LNCAP (cell line): ENCODE data around the gene CDC14B.
A peak's percentile ranks its signal among the peaks of the same experiment; 100 is the strongest.

ENCODE experiments used
- TF ChIP-seq, protein P1 (sequence below): fragments of 450-650 bp; IDR thresholded peaks from 2 replicates; pipeline ENCODE4 v1.5.1; 2017; ENCODE audit warnings: mild to moderate bottlenecking

The CDC14B gene

DNA sequence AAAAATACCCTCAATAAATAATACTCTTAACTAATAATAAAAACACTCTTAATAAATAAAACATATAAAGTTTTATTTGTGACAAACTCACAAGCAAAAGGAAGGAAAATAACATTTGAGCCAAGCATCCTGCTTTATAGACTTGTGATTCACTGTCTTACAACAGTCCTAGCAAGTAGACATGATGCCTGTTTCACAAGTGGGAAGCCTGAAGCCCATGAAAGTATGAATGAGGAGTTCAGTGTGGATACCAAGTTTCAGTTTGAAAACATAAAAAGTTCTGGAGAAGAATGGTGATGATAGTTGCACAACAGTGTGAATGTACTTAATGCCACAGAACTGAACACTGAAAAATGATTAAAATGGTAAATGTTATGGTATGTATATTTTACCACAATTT lies 158.8 kb downstream of the CDC14B start:
- TF ChIP-seq, protein P1, sequence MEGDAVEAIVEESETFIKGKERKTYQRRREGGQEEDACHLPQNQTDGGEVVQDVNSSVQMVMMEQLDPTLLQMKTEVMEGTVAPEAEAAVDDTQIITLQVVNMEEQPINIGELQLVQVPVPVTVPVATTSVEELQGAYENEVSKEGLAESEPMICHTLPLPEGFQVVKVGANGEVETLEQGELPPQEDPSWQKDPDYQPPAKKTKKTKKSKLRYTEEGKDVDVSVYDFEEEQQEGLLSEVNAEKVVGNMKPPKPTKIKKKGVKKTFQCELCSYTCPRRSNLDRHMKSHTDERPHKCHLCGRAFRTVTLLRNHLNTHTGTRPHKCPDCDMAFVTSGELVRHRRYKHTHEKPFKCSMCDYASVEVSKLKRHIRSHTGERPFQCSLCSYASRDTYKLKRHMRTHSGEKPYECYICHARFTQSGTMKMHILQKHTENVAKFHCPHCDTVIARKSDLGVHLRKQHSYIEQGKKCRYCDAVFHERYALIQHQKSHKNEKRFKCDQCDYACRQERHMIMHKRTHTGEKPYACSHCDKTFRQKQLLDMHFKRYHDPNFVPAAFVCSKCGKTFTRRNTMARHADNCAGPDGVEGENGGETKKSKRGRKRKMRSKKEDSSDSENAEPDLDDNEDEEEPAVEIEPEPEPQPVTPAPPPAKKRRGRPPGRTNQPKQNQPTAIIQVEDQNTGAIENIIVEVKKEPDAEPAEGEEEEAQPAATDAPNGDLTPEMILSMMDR = no peak

DNA sequence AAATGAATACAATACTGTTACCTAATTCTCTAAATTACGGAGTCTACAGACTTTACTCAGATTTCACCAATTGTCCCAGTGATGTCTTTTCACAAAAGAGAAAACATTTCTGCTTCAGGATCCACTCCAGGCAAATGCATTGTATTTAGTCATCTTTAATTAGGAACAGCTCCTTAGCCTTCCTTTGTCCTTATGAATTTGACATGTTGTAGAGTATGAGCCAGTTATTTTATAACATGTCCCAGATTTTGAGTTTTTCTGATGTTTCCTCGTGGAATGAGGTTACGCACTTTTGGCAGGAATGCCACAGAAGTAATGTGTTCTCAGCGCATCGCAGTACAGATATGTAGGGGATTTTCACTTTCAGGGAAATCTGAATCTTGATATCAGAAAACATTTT lies 159.2 kb downstream of the CDC14B start:
- TF ChIP-seq, protein P1 = no peak

DNA sequence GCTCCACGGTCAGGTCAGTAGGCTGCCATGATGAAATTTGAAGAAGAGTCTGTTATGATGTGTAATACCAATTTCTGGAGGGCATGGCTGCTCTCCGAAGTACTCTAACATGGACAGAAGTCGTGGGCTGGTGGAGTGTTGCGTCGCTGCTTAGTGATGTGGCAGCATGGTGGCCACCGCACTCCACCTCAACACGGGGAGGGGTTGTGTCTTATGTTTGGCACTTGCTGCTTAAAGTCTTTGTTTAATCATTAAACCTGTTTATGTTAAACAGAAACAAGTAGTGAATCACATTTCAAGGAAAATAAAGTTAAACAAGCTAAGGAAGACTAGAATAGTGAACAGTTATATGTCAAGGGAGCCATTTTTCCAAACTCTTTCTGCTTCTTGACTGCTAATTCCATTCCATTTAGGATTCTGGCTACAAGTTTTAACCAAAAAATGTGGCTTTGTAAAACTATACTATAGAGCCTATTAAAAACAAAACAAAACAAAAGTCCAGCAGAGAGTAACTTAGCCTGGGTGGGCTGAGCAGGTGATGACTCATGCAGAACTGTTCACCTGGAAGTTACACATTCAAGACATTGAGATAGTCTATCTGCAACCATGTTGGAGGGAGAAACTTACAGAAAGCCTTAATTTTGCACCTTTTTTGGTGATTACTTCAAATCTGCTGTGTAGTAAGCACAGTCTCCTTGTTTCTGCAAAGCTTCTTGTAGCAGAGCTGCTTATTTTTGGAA lies 160.2 kb downstream of the CDC14B start:
- TF ChIP-seq, protein P1 = no peak

DNA sequence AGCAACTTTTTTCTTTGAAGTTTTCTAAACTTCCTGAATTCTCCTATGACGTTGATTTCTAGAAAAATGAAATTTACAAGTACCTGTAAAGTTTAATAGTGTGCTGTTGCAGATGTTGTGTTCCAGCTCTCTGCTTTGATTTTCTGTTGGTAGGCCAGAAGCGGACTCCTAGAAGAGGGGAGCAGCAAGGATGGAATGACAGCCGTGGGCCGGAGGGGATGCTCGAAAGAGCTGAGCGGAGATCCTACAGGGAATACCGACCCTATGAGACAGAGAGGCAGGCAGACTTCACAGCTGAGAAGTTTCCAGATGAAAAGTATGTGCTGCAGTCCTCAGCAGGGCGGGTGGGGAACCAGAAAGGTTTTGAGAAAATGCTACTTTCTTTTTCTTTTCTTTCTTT lies 161.4 kb downstream of the CDC14B start:
- TF ChIP-seq, protein P1 = no peak

DNA sequence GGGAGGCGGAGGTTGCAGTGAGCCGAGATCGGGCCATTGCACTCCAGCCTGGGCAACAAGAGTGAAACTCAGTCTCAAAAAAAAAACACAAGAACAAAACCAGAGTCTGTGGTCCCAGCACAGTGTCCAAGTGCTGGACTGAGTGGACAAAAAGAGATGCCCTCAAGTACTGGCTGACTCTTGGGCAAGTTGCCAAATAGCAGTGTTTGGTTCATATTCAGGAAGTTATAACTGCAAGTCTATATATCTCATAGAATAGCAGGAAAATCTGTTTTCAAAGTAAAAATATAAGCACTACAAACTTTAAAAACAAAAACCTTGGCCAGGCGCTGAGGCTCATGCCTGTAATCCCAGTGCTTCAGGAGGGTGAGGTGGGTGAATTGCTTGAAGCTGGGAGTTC lies 162.4 kb downstream of the CDC14B start:
- TF ChIP-seq, protein P1 = no peak

DNA sequence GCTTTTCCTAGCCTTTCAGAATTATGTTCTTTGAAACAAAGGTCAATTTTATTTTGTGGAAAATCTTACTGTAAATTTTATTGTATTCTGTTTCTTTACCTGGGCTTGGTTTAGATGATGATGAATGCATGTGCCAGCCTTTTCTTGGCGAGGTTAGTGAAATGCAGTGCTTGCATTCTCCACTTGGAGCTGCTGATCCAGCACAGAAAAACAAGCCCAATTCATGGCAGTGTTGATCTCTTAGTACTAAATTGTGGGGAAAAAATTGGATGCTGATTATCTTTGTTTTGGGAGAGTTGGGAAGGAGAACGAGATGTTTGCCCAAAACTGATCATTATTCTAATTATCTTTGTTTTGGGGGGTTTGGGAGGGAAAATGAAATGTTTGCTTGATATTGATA lies 166.0 kb downstream of the CDC14B start:
- TF ChIP-seq, protein P1 = peak; percentile 81

DNA sequence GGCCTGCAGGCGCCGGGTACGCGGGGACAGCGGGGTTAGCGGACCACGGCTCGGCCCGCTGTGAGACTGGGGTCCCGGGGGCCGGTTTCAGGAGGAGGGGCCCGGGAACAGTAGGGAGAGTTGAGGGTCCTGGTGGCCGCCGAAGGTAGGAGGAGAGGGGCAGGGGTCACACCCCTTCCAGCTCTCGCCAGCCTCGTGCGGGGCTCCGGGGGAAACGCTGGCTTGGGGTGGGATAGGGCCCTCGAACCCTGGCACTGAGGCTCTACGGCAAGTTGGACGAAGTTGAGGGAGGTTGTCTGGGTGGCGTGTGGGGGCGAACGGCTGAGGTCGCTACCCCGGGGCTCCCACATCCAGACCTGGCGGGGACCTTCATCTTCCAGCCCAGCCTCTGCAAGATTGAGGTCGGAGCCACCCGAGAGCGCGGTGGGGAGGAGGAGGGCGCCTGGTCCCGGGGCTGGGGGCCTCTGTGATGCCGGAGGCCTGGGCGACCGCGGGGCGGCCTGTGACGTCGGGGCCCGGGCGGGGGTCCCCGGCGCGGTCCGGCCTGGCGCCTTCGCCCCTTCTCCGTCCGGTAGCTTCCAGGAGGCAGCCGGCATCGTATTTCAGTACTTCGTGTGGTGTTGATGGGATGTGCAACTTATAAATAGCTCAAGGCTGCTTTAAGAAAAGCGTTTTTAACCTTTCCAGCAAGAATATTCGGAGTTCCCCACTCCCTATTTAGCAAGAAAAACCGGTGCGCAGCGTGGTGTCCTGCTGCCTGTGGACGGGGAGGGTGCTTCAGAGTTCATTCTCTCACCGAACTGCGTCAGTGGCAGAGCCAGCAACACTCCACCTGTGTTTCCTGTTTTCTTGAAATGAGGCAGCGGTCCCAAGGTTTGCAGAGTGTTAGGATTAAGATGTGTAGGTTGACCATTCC lies 168.8 kb downstream of the CDC14B start:
- TF ChIP-seq, protein P1 = no peak
